HCT116 (cell line): ENCODE data around the gene SLC25A52.

Experiments used
- CEBPB ChIP-seq: IDR thresholded peaks from 2 replicates; pipeline ENCODE4 v1.6.1; 2012; ENCODE audit warnings: low read depth
- CTCF ChIP-seq, 3 experiments: fragments of 200-600 bp in 1 of 3; sonication (generic) in 1 of 3; IDR thresholded peaks in 2 of 3; conservative IDR thresholded peaks in 1 of 3; 2 replicates each; pipeline ENCODE4 v1.5.1; 2012 to 2017; ENCODE audit warnings: low read depth in 2 of 3, low read length in 2 of 3, antibody characterized with exemption in 1 of 3, borderline replicate concordance in 1 of 3, control low read depth in 1 of 3, mild to moderate bottlenecking in 1 of 3, mixed read lengths in 1 of 3, mixed run types in 1 of 3, moderate library complexity in 1 of 3; ENCODE audit not compliant: insufficient read depth in 1 of 3
- ELF1 ChIP-seq: IDR thresholded peaks from 2 replicates; pipeline ENCODE4 v1.6.1; 2012; ENCODE audit warnings: low read depth, borderline replicate concordance
- MAX ChIP-seq: IDR thresholded peaks from 2 replicates; pipeline ENCODE4 v1.6.1; 2012
- POLR2AphosphoS5 ChIP-seq: IDR thresholded peaks from 2 replicates; pipeline ENCODE4 v1.6.1; 2011; ENCODE audit warnings: mild to moderate bottlenecking, low read depth, low read length, moderate library complexity
- RAD21 ChIP-seq: IDR thresholded peaks from 2 replicates; pipeline ENCODE4 v1.6.1; 2012; ENCODE audit warnings: low read depth, mild to moderate bottlenecking

GRCh38 chr18:31718386-31718785 lies 42.3 kb downstream of the SLC25A52 start:
- TF ChIP-seq RAD21 (no peak), CTCF (IDR thresholded peaks at IDR 0.05 in 2 of 3, conservative IDR thresholded peaks at IDR 0.05 in 1 of 3; ENCODE audit: borderline replicate concordance in 1 of 3, insufficient read depth in 1 of 3, low read depth in 2 of 3, low read length in 2 of 3) (no peak), CEBPB (no peak), MAX (no peak), ELF1 (no peak), POLR2AphosphoS5 (no peak)
